ENCODE results near the gene TRIM66. TPM values are rescaled to one million over a fixed set of nuclear protein-coding genes. Genes with fewer than 3 reads are reported as not detected.

TRIM66 gene
- total and polyA plus RNA-seq, 2 of the 8 experiments (the other 6 are each of a cell fraction or from before 2014, with no cell fraction given), result 3.1 to 3.5 TPM

GRCh38 chr11:8567602-8568198 is 114.8 kb downstream of the TRIM66 start:
- no peak overlapping the region for H2BK15ac ChIP-seq (ENCODE audit: low read length)
- H3K79me2 ChIP-seq (ENCODE audit: control insufficient read depth in 1 of 2, insufficient read depth in 2 of 2, low read length in 2 of 2), result no peaks in the 10 kb centered on the region
- H2AFZ ChIP-seq (ENCODE audit: low read length), result no peak overlapping the region
- H3K9ac ChIP-seq (replicated peaks in 1 of 4; ENCODE audit: extremely low read depth in 1 of 4, low read depth in 3 of 4, low read length in 3 of 4), result no peak overlapping the region
- H3K9me3 ChIP-seq (ENCODE audit: insufficient read depth in 2 of 2, low read depth in 1 of 2, low read length in 1 of 2), result no peaks in the 10 kb centered on the region
- 78% methylated on average over 2 of the region's 2 CpGs; no CpG with 5 or more reads in 1 of the 2 experiments for WGBS, 2 experiments (ENCODE audit: extremely low coverage in 1 of 2, insufficient coverage in 1 of 2, insufficient read length in 1 of 2, insufficient replicate concordance in 2 of 2, low coverage in 1 of 2, low lambda C conversion rate in 2 of 2, missing lambda C conversion rate in 1 of 2)
- H4K8ac ChIP-seq (ENCODE audit: extremely low read depth, insufficient read depth, low read length), result no peak overlapping the region
- H3K56ac ChIP-seq (replicated peaks; ENCODE audit: insufficient read length, low read depth, low read length), result no peak overlapping the region
- no peaks in the 10 kb centered on the region for H3K4me1 ChIP-seq (replicated peaks in 1 of 4; ENCODE audit: control insufficient read depth in 3 of 4, insufficient read depth in 4 of 4, low read length in 3 of 4)
- no peak overlapping the region for H3K14ac ChIP-seq (ENCODE audit: insufficient read length)
- H3K4ac ChIP-seq (replicated peaks; ENCODE audit: insufficient read length, low read depth, low read length), result no peak overlapping the region
- no peak overlapping the region for H3K27ac ChIP-seq (ENCODE audit: low read depth, low read length)
- no peaks in the 10 kb centered on the region for H3K23me2 ChIP-seq (ENCODE audit: low read depth, low read length)
- no peak for DNase-seq (ENCODE audit: low read depth in 1 of 2, low spot score in 2 of 2)
- H3K4me3 ChIP-seq (ENCODE audit: extremely low read depth in 1 of 4, insufficient read depth in 2 of 4, low read depth in 3 of 4, low read length in 4 of 4), result no peak overlapping the region
- no peak for TF ChIP-seq CREB1 (IDR thresholded peaks at IDR 0.05)
- no peak for TF ChIP-seq EP300 (IDR thresholded peaks at IDR 0.05; ENCODE audit: borderline replicate concordance in 1 of 2, low read depth in 2 of 2, low read length in 2 of 2)
- no peak for TF ChIP-seq ZNF274 (IDR thresholded peaks at IDR 0.05; ENCODE audit: borderline replicate concordance, extremely low read depth, low read length)
- no peak for TF ChIP-seq TBP (IDR thresholded peaks at IDR 0.05; ENCODE audit: low read depth, low read length)
- no peak for TF ChIP-seq SRF (IDR thresholded peaks at IDR 0.05; ENCODE audit: low read depth, low read length)
- TF ChIP-seq CBX8 (IDR thresholded peaks at IDR 0.05; ENCODE audit: borderline replicate concordance, low read depth, low read length), result no peak
- no peak for TF ChIP-seq ASH2L (IDR thresholded peaks at IDR 0.05; ENCODE audit: low read length)
- no peak for TF ChIP-seq ATF2 (IDR thresholded peaks at IDR 0.05; ENCODE audit: low read length)
- TF ChIP-seq GTF2F1 (IDR thresholded peaks at IDR 0.05; ENCODE audit: borderline replicate concordance, low read depth, low read length), result no peak
- TF ChIP-seq HDAC6 (IDR thresholded peaks at IDR 0.05; ENCODE audit: low read depth, low read length), result no peak
- no peak overlapping the region for H2BK12ac ChIP-seq (ENCODE audit: low read depth, low read length)
- H2BK5ac ChIP-seq (ENCODE audit: low read depth, low read length), result no peak overlapping the region
- H2BK120ac ChIP-seq (replicated peaks; ENCODE audit: low read depth, low read length), result no peak overlapping the region
- no peaks in the 10 kb centered on the region for H3K27me3 ChIP-seq (replicated peaks in 1 of 4; ENCODE audit: control insufficient read depth in 3 of 4, extremely low read depth in 1 of 4, insufficient read depth in 3 of 4, low read length in 3 of 4)
- POLR2A ChIA-PET (ENCODE audit: partially characterized antibody), result interaction anchor here (2.0 to 2.1 kb wide), 2 partner anchors 114 to 121 kb away, joined by 4 read pairs; partner anchors contain the start of genes RPL27A and TRIM66
- H2BK20ac ChIP-seq (ENCODE audit: low read length), result no peak overlapping the region
- H4K5ac ChIP-seq (ENCODE audit: insufficient read length, low read depth, low read length), result no peak overlapping the region
- FAIRE-seq, result no peak
- H3K18ac ChIP-seq (ENCODE audit: extremely low read depth, low read length), result no peak overlapping the region
- CTCF ChIA-PET (ENCODE audit: partially characterized antibody), result interaction anchor here (0.6 to 4.4 kb wide), 40 partner anchors 8 to 392 kb away, joined by 3 to 25 read pairs (median 5); partner anchors contain the start of gene LMO1
- H4K91ac ChIP-seq (replicated peaks; ENCODE audit: insufficient read length, low read length), result no peak overlapping the region
- no peaks in the 10 kb centered on the region for H3K36me3 ChIP-seq (ENCODE audit: control insufficient read depth in 2 of 4, insufficient read depth in 4 of 4, low read length in 3 of 4)
- H4K20me1 ChIP-seq (replicated peaks in 1 of 2; ENCODE audit: control insufficient read depth in 1 of 2, insufficient read depth in 2 of 2, low read length in 2 of 2), result no peaks in the 10 kb centered on the region
- no peak overlapping the region for H3K23ac ChIP-seq (ENCODE audit: insufficient read length)
- H3K4me2 ChIP-seq (ENCODE audit: insufficient read depth in 1 of 2, low read depth in 2 of 2, low read length in 2 of 2), result no peak overlapping the region
- H3K79me1 ChIP-seq (ENCODE audit: low read depth, low read length), result no peaks in the 10 kb centered on the region
- H2AK5ac ChIP-seq (ENCODE audit: low read depth, low read length), result no peak overlapping the region
